Effector memory CD8-positive, alpha-beta T cell (primary cell): ENCODE results near the gene DRGX.

Source experiments
- ATAC-seq: fragments of 150-1000 bp; cut with Tn5 transposase; replicated peaks from 2 replicates; pipeline ENCODE4 v1.10.0; 2021; ENCODE audit warnings: mild to moderate bottlenecking, moderate library complexity
- DNase-seq, 3 experiments: peaks; one replicate each; pipeline ENCODE4 v3.0.0; 2021
- H3K27ac Mint-ChIP-seq, 2 donors: one replicate each; pipeline ENCODE4 v1.8.0; 2022; ENCODE audit warnings: mild to moderate bottlenecking in 2 of 2, mixed read lengths in 2 of 2, moderate library complexity in 2 of 2
- H3K27me3 Mint-ChIP-seq, 2 donors: one replicate each; pipeline ENCODE4 v1.8.0; 2022; ENCODE audit warnings: mixed read lengths in 2 of 2
- H3K36me3 Mint-ChIP-seq: one replicate; pipeline ENCODE4 v1.8.0; 2022; ENCODE audit warnings: mild to moderate bottlenecking, moderate library complexity, mixed read lengths; ENCODE audit not compliant: insufficient read depth
- H3K4me1 Mint-ChIP-seq, 2 donors: one replicate each; pipeline ENCODE4 v1.8.0; 2022; ENCODE audit warnings: low read depth in 2 of 2, mixed read lengths in 2 of 2
- H3K4me3 Mint-ChIP-seq, 2 donors: one replicate each; pipeline ENCODE4 v1.8.0; 2022; ENCODE audit warnings: mild to moderate bottlenecking in 2 of 2, mixed read lengths in 2 of 2, moderate library complexity in 2 of 2
- H3K9me3 Mint-ChIP-seq, 2 donors: one replicate each; pipeline ENCODE4 v1.8.0; 2022; ENCODE audit warnings: mixed read lengths in 2 of 2

DRGX gene

GRCh38 chr10:49318755-49319154 lies 77.1 kb downstream of the DRGX start:
- DNase-seq (no peak), ATAC-seq (no peak)
- H3K27me3 Mint-ChIP-seq, result peaks cover 0 to 5% of the 10 kb centered on the region in 2 donors
- H3K4me3 Mint-ChIP-seq, result no peak overlapping the region
- H3K27ac Mint-ChIP-seq, result no peak overlapping the region
- H3K4me1 Mint-ChIP-seq, result no peaks in the 10 kb centered on the region
- no peaks in the 10 kb centered on the region for H3K9me3 Mint-ChIP-seq
- no peaks in the 10 kb centered on the region for H3K36me3 Mint-ChIP-seq

GRCh38 chr10:49318028-49318427 lies 77.9 kb downstream of the DRGX start:
- Mint-ChIP-seq H3K4me3 (no peak overlapping the region), H3K27me3 (no peaks in the 10 kb centered on the region), H3K36me3 (no peaks in the 10 kb centered on the region), H3K4me1 (no peaks in the 10 kb centered on the region), H3K9me3 (no peaks in the 10 kb centered on the region), H3K27ac (no peak overlapping the region)
- no peak for ATAC-seq
- no peak for DNase-seq

- H3K27me3 Mint-ChIP-seq, result no peaks in the 10 kb centered on the region
- H3K4me3 Mint-ChIP-seq, result no peak overlapping the region
- no peaks in the 10 kb centered on the region for H3K9me3 Mint-ChIP-seq
- ATAC-seq, result no peak
- no peak for DNase-seq
- H3K36me3 Mint-ChIP-seq, result peaks cover 2% of the 10 kb centered on the region
- peaks cover 10% of the 10 kb centered on the region in 2 donors for H3K4me1 Mint-ChIP-seq
- no peak overlapping the region for H3K27ac Mint-ChIP-seq
Measured at GRCh38 chr10:49314806-49315205, 81.1 kb downstream of the DRGX start.
